HUES6 (cell line): ENCODE measurements around the gene GPRIN1.
A peak's percentile ranks its signal among the peaks of the same experiment; 100 is the strongest.

ENCODE experiments used
- H3K27ac ChIP-seq: 2 replicates; pipeline ENCODE4 v1.7.0; 2013; ENCODE audit warnings: low read depth, mild to moderate bottlenecking, low read length, inconsistent platforms
- H3K27me3 ChIP-seq: 2 replicates; pipeline ENCODE4 v1.6.1; 2013; ENCODE audit warnings: low read length; ENCODE audit not compliant: control insufficient read depth, insufficient read depth
- H3K36me3 ChIP-seq: 2 replicates; pipeline ENCODE4 v1.6.1; 2013; ENCODE audit warnings: low read length; ENCODE audit not compliant: control insufficient read depth, insufficient read depth
- H3K4me1 ChIP-seq: 2 replicates; pipeline ENCODE4 v1.6.1; 2013; ENCODE audit warnings: low read length; ENCODE audit not compliant: control insufficient read depth, insufficient read depth
- H3K4me3 ChIP-seq: 2 replicates; pipeline ENCODE4 v1.5.1; 2013; ENCODE audit warnings: low read depth, low read length
- H3K9ac ChIP-seq: one replicate; pipeline ENCODE4 v1.6.1; 2013; ENCODE audit warnings: mild to moderate bottlenecking, low read length
- H3K9me3 ChIP-seq: 2 replicates; pipeline ENCODE4 v1.6.1; 2013; ENCODE audit warnings: low read depth, low read length; ENCODE audit not compliant: control insufficient read depth, insufficient read depth

GPRIN1 gene

GRCh38 chr5:176640616-176641015 lies 30.7 kb upstream of the GPRIN1 start:
- H3K36me3 ChIP-seq, result no peaks in the 10 kb centered on the region
- H3K4me3 ChIP-seq, result no peak overlapping the region
- no peaks in the 10 kb centered on the region for H3K27me3 ChIP-seq
- no peaks in the 10 kb centered on the region for H3K9me3 ChIP-seq
- H3K27ac ChIP-seq, result no peak overlapping the region
- H3K4me1 ChIP-seq, result peaks cover 42% of the 10 kb centered on the region
- H3K9ac ChIP-seq, result no peak overlapping the region

GRCh38 chr5:176639981-176640380 lies 30.0 kb upstream of the GPRIN1 start:
- Histone ChIP-seq H3K36me3 (no peaks in the 10 kb centered on the region), H3K27ac (no peak overlapping the region), H3K4me1 (peaks cover 42% of the 10 kb centered on the region), H3K27me3 (no peaks in the 10 kb centered on the region), H3K9me3 (no peaks in the 10 kb centered on the region), H3K4me3 (no peak overlapping the region), H3K9ac (no peak overlapping the region)

GRCh38 chr5:176639208-176639607 lies 29.3 kb upstream of the GPRIN1 start:
- no peak overlapping the region for H3K27ac ChIP-seq

GRCh38 chr5:176638437-176638836 lies 28.5 kb upstream of the GPRIN1 start:
- H3K9me3 ChIP-seq, result no peaks in the 10 kb centered on the region
- H3K4me1 ChIP-seq, result peaks cover 33% of the 10 kb centered on the region
- H3K36me3 ChIP-seq, result no peaks in the 10 kb centered on the region
- peaks cover 8% of the 10 kb centered on the region; the same call in 1 of the 2 replicates for H3K27me3 ChIP-seq
- no peak overlapping the region for H3K4me3 ChIP-seq
- H3K9ac ChIP-seq, result no peak overlapping the region
- H3K27ac ChIP-seq, result no peak overlapping the region

More at GRCh38 chr5:176639208-176639607, 29.3 kb upstream of the GPRIN1 start:
- Histone ChIP-seq H3K27me3 (0 out of 2 replicates have a peak, but pooled peaks cover under 1% of the 10 kb centered on the region), H3K4me1 (peaks cover 35% of the 10 kb centered on the region), H3K36me3 (no peaks in the 10 kb centered on the region), H3K9me3 (no peaks in the 10 kb centered on the region), H3K9ac (no peak overlapping the region), H3K4me3 (no peak overlapping the region)

- Histone ChIP-seq H3K9ac (no peak overlapping the region), H3K9me3 (no peaks in the 10 kb centered on the region), H3K4me3 (no peak overlapping the region), H3K27ac (no peak overlapping the region), H3K4me1 (peaks cover 26% of the 10 kb centered on the region), H3K36me3 (no peaks in the 10 kb centered on the region), H3K27me3 (peaks cover 13% of the 10 kb centered on the region; the same call in 1 of the 2 replicates)
Measured at GRCh38 chr5:176637556-176637955, 27.6 kb upstream of the GPRIN1 start.

GRCh38 chr5:176636426-176636825 lies 26.5 kb upstream of the GPRIN1 start:
- Histone ChIP-seq H3K27ac (no peak overlapping the region), H3K9ac (no peak overlapping the region), H3K36me3 (no peaks in the 10 kb centered on the region), H3K4me1 (peaks cover 21% of the 10 kb centered on the region), H3K4me3 (no peak overlapping the region), H3K9me3 (no peaks in the 10 kb centered on the region), H3K27me3 (peaks cover 23% of the 10 kb centered on the region)

GRCh38 chr5:176633598-176633997 lies 23.6 kb upstream of the GPRIN1 start:
- H3K9ac ChIP-seq, result no peak overlapping the region
- H3K4me3 ChIP-seq, result no peak overlapping the region
- H3K27ac ChIP-seq, result no peak overlapping the region
- no peaks in the 10 kb centered on the region for H3K9me3 ChIP-seq
- no peaks in the 10 kb centered on the region for H3K36me3 ChIP-seq
- H3K27me3 ChIP-seq, result peaks cover 50% of the 10 kb centered on the region
- peaks cover 33% of the 10 kb centered on the region for H3K4me1 ChIP-seq

GRCh38 chr5:176632745-176633144 lies 22.8 kb upstream of the GPRIN1 start:
- H3K27me3 ChIP-seq, result peaks cover 58% of the 10 kb centered on the region

GRCh38 chr5:176631383-176632200 lies 21.6 kb upstream of the GPRIN1 start:
- Histone ChIP-seq H3K4me3 (peak overlapping the region; percentile 88; the same call in 1 of the 2 replicates), H3K4me1 (peaks cover 25% of the 10 kb centered on the region), H3K27me3 (peaks cover 66% of the 10 kb centered on the region), H3K9me3 (no peaks in the 10 kb centered on the region), H3K36me3 (no peaks in the 10 kb centered on the region), H3K9ac (no peak overlapping the region), H3K27ac (no peak overlapping the region)

More at GRCh38 chr5:176632745-176633144, 22.8 kb upstream of the GPRIN1 start:
- Histone ChIP-seq H3K9me3 (no peaks in the 10 kb centered on the region), H3K9ac (no peak overlapping the region), H3K36me3 (no peaks in the 10 kb centered on the region), H3K4me1 (peaks cover 32% of the 10 kb centered on the region), H3K27ac (no peak overlapping the region), H3K4me3 (no peak overlapping the region)

- peaks cover 19% of the 10 kb centered on the region for H3K4me1 ChIP-seq
- H3K36me3 ChIP-seq, result no peaks in the 10 kb centered on the region
- H3K27ac ChIP-seq, result no peak overlapping the region
- H3K4me3 ChIP-seq, result peak overlapping the region; percentile 88
- H3K9me3 ChIP-seq, result no peaks in the 10 kb centered on the region
- H3K9ac ChIP-seq, result no peak overlapping the region
- H3K27me3 ChIP-seq, result peaks cover 67% of the 10 kb centered on the region
Measured at GRCh38 chr5:176630681-176631222, 20.8 kb upstream of the GPRIN1 start.
